ENCODE results near the gene IL10.

DNA sequence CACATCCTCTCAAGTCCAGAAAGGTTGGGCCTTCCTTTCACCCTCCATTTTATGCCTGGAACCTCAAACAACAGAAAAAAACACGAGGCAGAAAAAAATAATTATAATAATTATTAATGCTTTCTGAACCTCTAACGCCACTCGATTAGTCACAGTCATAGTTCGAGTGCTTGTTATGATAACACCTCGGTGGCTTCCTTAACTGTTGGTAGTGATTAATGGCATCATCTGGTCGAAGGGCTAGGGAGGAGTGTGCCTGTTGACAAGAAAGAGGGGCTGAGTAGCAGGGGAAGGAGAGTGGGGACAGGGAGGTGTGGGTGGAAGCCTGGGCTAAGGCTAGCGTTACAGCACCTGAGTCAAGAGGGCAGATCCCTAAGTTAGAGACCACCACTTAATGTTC, 21.3 kb upstream of the IL10 start:
- TF ChIP-seq GABPA (IDR thresholded peaks at IDR 0.05; ENCODE audit: low read depth) = no peak
- TF ChIP-seq, protein P1, sequence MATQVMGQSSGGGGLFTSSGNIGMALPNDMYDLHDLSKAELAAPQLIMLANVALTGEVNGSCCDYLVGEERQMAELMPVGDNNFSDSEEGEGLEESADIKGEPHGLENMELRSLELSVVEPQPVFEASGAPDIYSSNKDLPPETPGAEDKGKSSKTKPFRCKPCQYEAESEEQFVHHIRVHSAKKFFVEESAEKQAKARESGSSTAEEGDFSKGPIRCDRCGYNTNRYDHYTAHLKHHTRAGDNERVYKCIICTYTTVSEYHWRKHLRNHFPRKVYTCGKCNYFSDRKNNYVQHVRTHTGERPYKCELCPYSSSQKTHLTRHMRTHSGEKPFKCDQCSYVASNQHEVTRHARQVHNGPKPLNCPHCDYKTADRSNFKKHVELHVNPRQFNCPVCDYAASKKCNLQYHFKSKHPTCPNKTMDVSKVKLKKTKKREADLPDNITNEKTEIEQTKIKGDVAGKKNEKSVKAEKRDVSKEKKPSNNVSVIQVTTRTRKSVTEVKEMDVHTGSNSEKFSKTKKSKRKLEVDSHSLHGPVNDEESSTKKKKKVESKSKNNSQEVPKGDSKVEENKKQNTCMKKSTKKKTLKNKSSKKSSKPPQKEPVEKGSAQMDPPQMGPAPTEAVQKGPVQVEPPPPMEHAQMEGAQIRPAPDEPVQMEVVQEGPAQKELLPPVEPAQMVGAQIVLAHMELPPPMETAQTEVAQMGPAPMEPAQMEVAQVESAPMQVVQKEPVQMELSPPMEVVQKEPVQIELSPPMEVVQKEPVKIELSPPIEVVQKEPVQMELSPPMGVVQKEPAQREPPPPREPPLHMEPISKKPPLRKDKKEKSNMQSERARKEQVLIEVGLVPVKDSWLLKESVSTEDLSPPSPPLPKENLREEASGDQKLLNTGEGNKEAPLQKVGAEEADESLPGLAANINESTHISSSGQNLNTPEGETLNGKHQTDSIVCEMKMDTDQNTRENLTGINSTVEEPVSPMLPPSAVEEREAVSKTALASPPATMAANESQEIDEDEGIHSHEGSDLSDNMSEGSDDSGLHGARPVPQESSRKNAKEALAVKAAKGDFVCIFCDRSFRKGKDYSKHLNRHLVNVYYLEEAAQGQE (IDR thresholded peaks at IDR 0.05; ENCODE audit: low read depth, low read length) = no peak
